HepG2 (cell line): ENCODE data around the gene SSU72.

Experiments
- ELF4 ChIP-seq: sonication (generic); formaldehyde crosslinking; IDR thresholded peaks from 2 replicates; pipeline ENCODE4 v1.5.0; 2020; ENCODE audit warnings: missing genetic modification reagents, mild to moderate bottlenecking, moderate library complexity, borderline replicate concordance
- TF ChIP-seq, protein P1 (sequence below): sonication (generic); formaldehyde crosslinking; IDR thresholded peaks from 2 replicates; pipeline ENCODE4 v1.8.0; 2022; ENCODE audit warnings: mild to moderate bottlenecking, missing genetic modification reagents; ENCODE audit not compliant: insufficient replicate concordance
- TF ChIP-seq, protein P2 (sequence below): sonication (generic); formaldehyde crosslinking; IDR thresholded peaks from 2 replicates; pipeline ENCODE4 v1.8.1; 2023; ENCODE audit warnings: mild to moderate bottlenecking, moderate library complexity, missing genetic modification reagents

DNA sequence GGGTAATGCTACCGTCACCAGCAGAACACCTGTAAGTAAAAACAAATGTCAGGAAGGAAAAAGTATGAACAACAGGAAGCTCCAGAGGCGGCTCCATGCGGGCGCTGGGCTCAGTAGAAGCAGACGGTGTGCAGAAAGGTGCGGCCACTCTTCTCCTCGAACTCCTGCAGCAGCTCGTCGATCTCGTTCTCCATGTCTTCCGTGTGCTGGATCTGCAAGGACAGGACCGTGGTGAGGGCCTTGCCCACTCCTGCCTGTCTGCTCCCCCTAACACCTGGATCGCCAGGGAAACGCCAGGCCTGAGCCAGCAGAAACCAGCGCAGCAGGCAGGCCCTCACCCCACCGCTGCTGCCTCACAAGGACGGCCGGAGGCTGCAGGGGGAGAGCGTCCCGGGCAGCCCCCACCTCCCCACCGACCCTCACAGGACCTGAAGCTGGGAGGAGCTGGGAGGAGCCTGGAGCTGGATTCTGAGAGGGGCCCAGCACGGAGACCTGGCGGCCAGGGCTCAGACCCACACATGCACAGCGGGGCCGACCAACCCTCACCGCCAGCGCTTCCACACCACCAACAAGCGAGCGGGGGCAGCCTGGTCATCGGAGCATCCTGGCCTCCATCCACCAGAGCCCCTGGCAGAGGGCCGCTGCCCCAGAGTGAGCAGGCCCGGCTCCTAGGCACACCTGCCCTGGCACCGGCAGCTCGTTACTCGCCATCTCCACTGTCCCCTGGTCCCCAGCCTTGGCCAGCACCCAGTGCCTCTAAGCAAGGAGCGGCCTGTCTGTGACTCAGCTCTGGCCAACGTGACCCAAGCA is 32.5 kb downstream of the SSU72 start:
- TF ChIP-seq, protein P1, sequence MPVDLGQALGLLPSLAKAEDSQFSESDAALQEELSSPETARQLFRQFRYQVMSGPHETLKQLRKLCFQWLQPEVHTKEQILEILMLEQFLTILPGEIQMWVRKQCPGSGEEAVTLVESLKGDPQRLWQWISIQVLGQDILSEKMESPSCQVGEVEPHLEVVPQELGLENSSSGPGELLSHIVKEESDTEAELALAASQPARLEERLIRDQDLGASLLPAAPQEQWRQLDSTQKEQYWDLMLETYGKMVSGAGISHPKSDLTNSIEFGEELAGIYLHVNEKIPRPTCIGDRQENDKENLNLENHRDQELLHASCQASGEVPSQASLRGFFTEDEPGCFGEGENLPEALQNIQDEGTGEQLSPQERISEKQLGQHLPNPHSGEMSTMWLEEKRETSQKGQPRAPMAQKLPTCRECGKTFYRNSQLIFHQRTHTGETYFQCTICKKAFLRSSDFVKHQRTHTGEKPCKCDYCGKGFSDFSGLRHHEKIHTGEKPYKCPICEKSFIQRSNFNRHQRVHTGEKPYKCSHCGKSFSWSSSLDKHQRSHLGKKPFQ (CRISPR knock-in tag) = no peak
- TF ChIP-seq ELF4 (CRISPR knock-in tag) = no peak
- TF ChIP-seq, protein P2, sequence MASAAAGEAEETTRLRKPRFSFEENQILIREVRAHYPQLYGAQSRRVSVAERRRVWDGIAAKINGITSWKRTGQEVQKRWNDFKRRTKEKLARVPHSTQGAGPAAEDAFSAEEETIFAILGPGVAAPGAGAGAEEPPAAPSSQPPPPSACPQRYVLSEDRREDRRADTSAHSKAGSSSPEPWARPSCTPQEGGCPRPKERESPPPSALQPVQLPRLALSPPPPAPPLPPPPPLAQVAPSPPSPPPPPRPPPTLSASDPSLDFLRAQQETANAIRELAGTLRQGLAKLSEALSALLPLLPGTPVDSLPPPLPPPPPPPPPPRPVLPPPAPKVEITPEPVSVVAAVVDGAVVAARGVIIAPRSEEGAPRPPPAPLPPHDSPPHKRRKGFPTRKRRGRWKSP = no peak
